Fibroblast of skin of left quadriceps (primary cell): ENCODE results near the gene DHRS4L2.

ENCODE experiments used
- DNase-seq, 2 experiments: peaks; one replicate each; pipeline ENCODE4 v3.0.0-alpha.2; 2013; ENCODE audit warnings: low read depth in 2 of 2

The DHRS4L2 gene

GRCh38 chr14:24053548-24054323, 65.0 kb downstream of the DHRS4L2 start:
- no peak for DNase-seq

- DNase-seq: no peak
These were observed 65.6 kb downstream of the DHRS4L2 start for GRCh38 chr14:24054324-24054641.

GRCh38 chr14:24054646-24055045, 65.9 kb downstream of the DHRS4L2 start:
- DNase-seq: no peak
